CD4-positive, alpha-beta memory T cell (primary cell): ENCODE data around the gene MLX. TPM values are rescaled to one million over a fixed set of nuclear protein-coding genes. Genes with fewer than 3 reads are reported as not detected.
A peak's percentile ranks its signal among the peaks of the same experiment; 100 is the strongest.

Experiments
- CTCF ChIA-PET: fragments of 350-600 bp; sonication (Branson Sonifier 250); formaldehyde crosslinking; loops from one replicate; lab custom pipeline; 2021; ENCODE audit warnings: inconsistent platforms; ENCODE audit not compliant: partially characterized antibody; lab: Charles Lee
- POLR2A ChIA-PET: fragments of 350-600 bp; sonication (Branson Sonifier 250); formaldehyde crosslinking; loops from one replicate; lab custom pipeline; 2021; ENCODE audit not compliant: partially characterized antibody; lab: Charles Lee
- DNase-seq, 5 donors: peaks; one replicate each; pipeline versions ENCODE4 v3.0.0 to v3.0.0-alpha.2; 2020 to 2022; ENCODE audit warnings: mixed read lengths in 1 of 5
- H3K27ac ChIP-seq: one replicate; pipeline ENCODE4 v1.7.0; 2013; ENCODE audit warnings: low read depth, low read length
- H3K27me3 ChIP-seq: 2 replicates; pipeline ENCODE4 v1.7.0; 2013; ENCODE audit warnings: mild to moderate bottlenecking, low read length, moderate library complexity; ENCODE audit not compliant: insufficient read depth
- H3K36me3 ChIP-seq: 2 replicates; pipeline ENCODE4 v1.7.0; 2013; ENCODE audit warnings: mild to moderate bottlenecking, low read length, moderate library complexity; ENCODE audit not compliant: insufficient read depth
- H3K4me1 ChIP-seq: 2 replicates; pipeline ENCODE4 v1.7.0; 2013; ENCODE audit warnings: mild to moderate bottlenecking, low read length, moderate library complexity; ENCODE audit not compliant: insufficient read depth
- H3K4me3 ChIP-seq, 2 donors: one replicate each; pipeline ENCODE4 v1.7.0; 2013; ENCODE audit warnings: low read length in 2 of 2, mild to moderate bottlenecking in 1 of 2
- H3K9me3 ChIP-seq, 2 donors: one replicate each; pipeline ENCODE4 v1.7.0; 2013; ENCODE audit warnings: low read length in 2 of 2, control low read depth in 1 of 2; ENCODE audit not compliant: control insufficient read depth in 1 of 2
- H3K27ac Mint-ChIP-seq, 7 donors: one replicate each; pipeline ENCODE4 v1.8.0; 2020 to 2021; ENCODE audit warnings: mixed read lengths in 7 of 7, mild to moderate bottlenecking in 6 of 7, inconsistent platforms in 3 of 7, moderate library complexity in 3 of 7
- H3K27me3 Mint-ChIP-seq, 2 donors: one replicate each; pipeline ENCODE4 v1.8.0; 2020 to 2021; ENCODE audit warnings: mixed read lengths in 2 of 2
- H3K36me3 Mint-ChIP-seq, 2 donors: one replicate each; pipeline ENCODE4 v1.8.0; 2020 to 2021; ENCODE audit warnings: mixed read lengths in 2 of 2, inconsistent platforms in 1 of 2, mild to moderate bottlenecking in 1 of 2
- H3K4me1 Mint-ChIP-seq, 4 donors: one replicate each; pipeline ENCODE4 v1.8.0; 2020 to 2021; ENCODE audit warnings: mixed read lengths in 4 of 4, mild to moderate bottlenecking in 1 of 4
- H3K4me3 Mint-ChIP-seq, 8 donors: one replicate each; pipeline ENCODE4 v1.8.0; 2020 to 2021; ENCODE audit warnings: mixed read lengths in 8 of 8, mild to moderate bottlenecking in 7 of 8, moderate library complexity in 6 of 8, inconsistent platforms in 3 of 8
- H3K9me3 Mint-ChIP-seq, 8 donors: one replicate each; pipeline ENCODE4 v1.8.0; 2020 to 2021; ENCODE audit warnings: mixed read lengths in 8 of 8, mild to moderate bottlenecking in 5 of 8, inconsistent platforms in 3 of 8, moderate library complexity in 1 of 8
- intact Hi-C: fragments of 100-400 bp; cut with micrococcal nuclease; formaldehyde crosslinking; loops from one replicate; pipeline ENCODE4 v1.15.1; 2023
- polyA plus RNA-seq, 2 donors: library from polyadenylated mRNA; unstranded; fragments of 300-500 nt; fragmentation: Illumina TruSeq; gene quantifications; one replicate each; pipeline ENCODE4 v1.2.3, GENCODE V29; 2021
- total RNA-seq, 2 experiments: library from RNA; stranded (reverse); gene quantifications; one replicate each; pipeline ENCODE4 v1.2.3, GENCODE V29; 2021

The MLX gene
- total and polyA plus RNA-seq, 4 experiments from 2014 or later: 38.1 to 73.7 (median 63.4) TPM

- no peak for DNase-seq
These were observed 39.0 kb upstream of the MLX start for GRCh38 chr17:42527932-42528331.

GRCh38 chr17:42529061-42529460, 37.8 kb upstream of the MLX start:
- H3K27ac ChIP-seq: no peak overlapping the region
- Mint-ChIP-seq H3K9me3 (no peaks in the 10 kb centered on the region), H3K36me3 (no peaks in the 10 kb centered on the region), H3K27me3 (no peaks in the 10 kb centered on the region), H3K27ac (peak overlapping the region in 2 of 7 donors; percentile 24 to 36), H3K4me3 (peak overlapping the region in 1 of 8 donors; percentile 5), H3K4me1 (peaks cover 17 to 48% (median 34%) of the 10 kb centered on the region in 4 donors)
- H3K36me3 ChIP-seq: no peaks in the 10 kb centered on the region
- intact Hi-C loops: no loop called here
- H3K27me3 ChIP-seq: no peaks in the 10 kb centered on the region
- ChIA-PET POLR2A (no interaction called here), CTCF (interaction anchor here (0.7 to 1.8 kb wide), 3 partner anchors 20 to 216 kb away, joined by 4 to 7 read pairs (median 4); no protein-coding TSS in a partner anchor)
- no peak for DNase-seq
- H3K4me1 ChIP-seq: peaks cover 29% of the 10 kb centered on the region
- no peak overlapping the region for H3K4me3 ChIP-seq
- no peaks in the 10 kb centered on the region for H3K9me3 ChIP-seq

More at GRCh38 chr17:42527932-42528331, 39.0 kb upstream of the MLX start:
- intact Hi-C loops: loop anchor here (1.0 kb wide), 2 partner anchors 11 to 100 kb away; no protein-coding TSS in a partner anchor
- CTCF ChIA-PET: interaction anchor here (0.6 to 1.8 kb wide), 11 partner anchors 10 to 216 kb away, joined by 3 to 9 read pairs (median 5); partner anchors contain the start of genes CAVIN1 and STAT3
- H3K36me3 ChIP-seq: no peaks in the 10 kb centered on the region
- Mint-ChIP-seq H3K4me1 (peaks cover 17 to 44% (median 29%) of the 10 kb centered on the region in 4 donors), H3K4me3 (no peak overlapping the region), H3K27me3 (no peaks in the 10 kb centered on the region), H3K36me3 (no peaks in the 10 kb centered on the region), H3K9me3 (no peaks in the 10 kb centered on the region), H3K27ac (no peak overlapping the region)
- POLR2A ChIA-PET: interaction anchor here (0.5 to 1.7 kb wide), 4 partner anchors 27 to 662 kb away, joined by 3 to 4 read pairs (median 4); partner anchors contain the start of gene STAT3
- no peak overlapping the region for H3K27ac ChIP-seq
- H3K4me1 ChIP-seq: peaks cover 29% of the 10 kb centered on the region
- no peaks in the 10 kb centered on the region for H3K27me3 ChIP-seq
- no peak overlapping the region for H3K4me3 ChIP-seq
- H3K9me3 ChIP-seq: no peaks in the 10 kb centered on the region

- Mint-ChIP-seq H3K27ac (peak overlapping the region; percentile 4 to 86 (median 73)), H3K9me3 (no peaks in the 10 kb centered on the region), H3K4me3 (peak overlapping the region in 5 of 8 donors; percentile 32 to 92 (median 44)), H3K36me3 (no peaks in the 10 kb centered on the region), H3K4me1 (peaks cover 21 to 53% (median 39%) of the 10 kb centered on the region in 4 donors), H3K27me3 (no peaks in the 10 kb centered on the region)
- no peaks in the 10 kb centered on the region for H3K9me3 ChIP-seq
- ChIA-PET CTCF (interaction anchor here (0.7 to 4.0 kb wide), 7 partner anchors 12 to 466 kb away, joined by 3 to 27 read pairs (median 5); no protein-coding TSS in a partner anchor), POLR2A (interaction anchor here (1.1 to 2.7 kb wide), 9 partner anchors 10 to 143 kb away, joined by 3 to 10 read pairs (median 5); partner anchors contain the start of genes PSMC3IP and STAT3)
- DNase-seq: no peak
- H3K27ac ChIP-seq: no peak overlapping the region
- H3K27me3 ChIP-seq: no peaks in the 10 kb centered on the region
- no peak overlapping the region for H3K4me3 ChIP-seq
- H3K36me3 ChIP-seq: no peaks in the 10 kb centered on the region
- H3K4me1 ChIP-seq: peaks cover 40% of the 10 kb centered on the region
- intact Hi-C loops: loop anchor here (5.0 kb wide), 2 partner anchors 46 to 146 kb away; partner anchors contain the start of genes PLEKHH3 and PSMC3IP
These were observed 35.9 kb upstream of the MLX start for GRCh38 chr17:42530952-42531454.

- Mint-ChIP-seq H3K27ac (peak overlapping the region; percentile 63 to 91 (median 86)), H3K36me3 (no peaks in the 10 kb centered on the region), H3K4me3 (peak overlapping the region; percentile 82 to 92 (median 86)), H3K9me3 (no peaks in the 10 kb centered on the region), H3K27me3 (no peaks in the 10 kb centered on the region), H3K4me1 (peaks cover 22 to 55% (median 40%) of the 10 kb centered on the region in 4 donors)
- ChIA-PET POLR2A (interaction anchor here (0.6 to 2.7 kb wide), 11 partner anchors 10 to 257 kb away, joined by 3 to 10 read pairs (median 4); partner anchors contain the start of genes PSMC3IP and STAT3), CTCF (interaction anchor here (0.8 to 4.0 kb wide), 6 partner anchors 10 to 149 kb away, joined by 4 to 27 read pairs (median 4); no protein-coding TSS in a partner anchor)
- Histone ChIP-seq H3K27ac (no peak overlapping the region), H3K36me3 (no peaks in the 10 kb centered on the region), H3K4me1 (peaks cover 42% of the 10 kb centered on the region), H3K9me3 (no peaks in the 10 kb centered on the region), H3K27me3 (no peaks in the 10 kb centered on the region), H3K4me3 (peak overlapping the region in 1 of 2 donors; percentile 10)
- intact Hi-C loops: loop anchor here (5.0 kb wide), 2 partner anchors 46 to 146 kb away; partner anchors contain the start of genes PLEKHH3 and PSMC3IP
- peak; percentile 43 to 56 (median 50) for DNase-seq
These were observed 35.2 kb upstream of the MLX start for GRCh38 chr17:42531455-42532354.

- no peak for DNase-seq
- Histone ChIP-seq H3K4me3 (peak overlapping the region; percentile 8 to 40), H3K9me3 (no peaks in the 10 kb centered on the region), H3K27me3 (no peaks in the 10 kb centered on the region), H3K36me3 (no peaks in the 10 kb centered on the region), H3K4me1 (peaks cover 34% of the 10 kb centered on the region), H3K27ac (peak overlapping the region; percentile 46)
- H3K36me3 Mint-ChIP-seq: no peaks in the 10 kb centered on the region
- CTCF ChIA-PET: interaction anchor here (1.2 to 1.7 kb wide), 3 partner anchors 13 to 32 kb away, joined by 3 to 4 read pairs (median 4); no protein-coding TSS in a partner anchor
- peak overlapping the region in 6 of 7 donors; percentile 18 to 84 (median 77) for H3K27ac Mint-ChIP-seq
- H3K27me3 Mint-ChIP-seq: no peaks in the 10 kb centered on the region
- POLR2A ChIA-PET: interaction anchor here (0.7 to 2.9 kb wide), 12 partner anchors 10 to 287 kb away, joined by 3 to 28 read pairs (median 8); partner anchors contain the start of genes MLX, PSMC3IP, RETREG3 and STAT3
- H3K9me3 Mint-ChIP-seq: no peaks in the 10 kb centered on the region
- intact Hi-C loops: loop anchor here (2.0 kb wide), 1 partner anchor 19 kb away; no protein-coding TSS in a partner anchor
- peaks cover 21 to 55% (median 37%) of the 10 kb centered on the region in 4 donors for H3K4me1 Mint-ChIP-seq
- peak overlapping the region; percentile 80 to 93 (median 84) for H3K4me3 Mint-ChIP-seq
These were observed 31.5 kb upstream of the MLX start for GRCh38 chr17:42535155-42536047.

GRCh38 chr17:42536048-42536371, 30.9 kb upstream of the MLX start, which contains the start of gene NAGLU:
Gene NAGLU (plus strand): TSS chr17:42536241. CDS start chr17:42536273, 32 bp downstream.
- peak within 1 kb of the TSS; percentile 82 to 93 (median 84) for H3K4me3 Mint-ChIP-seq
- H3K9me3 ChIP-seq: no peaks in the 10 kb centered on the region
- H3K4me3 ChIP-seq: peak within 1 kb of the TSS; percentile 43 to 57
- peak within 1 kb of the TSS; percentile 46 for H3K27ac ChIP-seq
- H3K4me1 Mint-ChIP-seq: peaks cover 23 to 55% (median 37%) of the 10 kb centered on the region in 4 donors
- H3K4me1 ChIP-seq: peaks cover 33% of the 10 kb centered on the region
- POLR2A ChIA-PET: interaction anchor here (0.7 to 2.9 kb wide), 16 partner anchors 9 to 462 kb away, joined by 3 to 28 read pairs (median 6); partner anchors contain the start of genes MLX, PSMC3IP, RETREG3 and STAT3
- no peaks in the 10 kb centered on the region for H3K36me3 ChIP-seq
- H3K27me3 ChIP-seq: no peaks in the 10 kb centered on the region
- CTCF ChIA-PET: interaction anchor here (1.2 to 1.7 kb wide), 4 partner anchors 13 to 31 kb away, joined by 3 to 4 read pairs (median 4); no protein-coding TSS in a partner anchor
- H3K9me3 Mint-ChIP-seq: no peaks in the 10 kb centered on the region
- DNase-seq: peak; percentile 67 to 76 (median 70)
- peak within 1 kb of the TSS; percentile 55 to 84 (median 82) for H3K27ac Mint-ChIP-seq
- H3K36me3 Mint-ChIP-seq: no peaks in the 10 kb centered on the region
- H3K27me3 Mint-ChIP-seq: no peaks in the 10 kb centered on the region
- intact Hi-C loops: loop anchor here (2.0 kb wide), 1 partner anchor 19 kb away; no protein-coding TSS in a partner anchor
